CD4-positive, alpha-beta T cell treated with Interleukin-12 subunit alpha and Interleukin-12 subunit beta, for 1 hour (primary cell): Measurements from ENCODE around the gene TRMT61A.
A peak's percentile ranks its signal among the peaks of the same experiment; 100 is the strongest.

Experiments
- DNase-seq: peaks from one replicate; pipeline ENCODE4 v3.0.0-alpha.2; 2020

The TRMT61A gene

DNA sequence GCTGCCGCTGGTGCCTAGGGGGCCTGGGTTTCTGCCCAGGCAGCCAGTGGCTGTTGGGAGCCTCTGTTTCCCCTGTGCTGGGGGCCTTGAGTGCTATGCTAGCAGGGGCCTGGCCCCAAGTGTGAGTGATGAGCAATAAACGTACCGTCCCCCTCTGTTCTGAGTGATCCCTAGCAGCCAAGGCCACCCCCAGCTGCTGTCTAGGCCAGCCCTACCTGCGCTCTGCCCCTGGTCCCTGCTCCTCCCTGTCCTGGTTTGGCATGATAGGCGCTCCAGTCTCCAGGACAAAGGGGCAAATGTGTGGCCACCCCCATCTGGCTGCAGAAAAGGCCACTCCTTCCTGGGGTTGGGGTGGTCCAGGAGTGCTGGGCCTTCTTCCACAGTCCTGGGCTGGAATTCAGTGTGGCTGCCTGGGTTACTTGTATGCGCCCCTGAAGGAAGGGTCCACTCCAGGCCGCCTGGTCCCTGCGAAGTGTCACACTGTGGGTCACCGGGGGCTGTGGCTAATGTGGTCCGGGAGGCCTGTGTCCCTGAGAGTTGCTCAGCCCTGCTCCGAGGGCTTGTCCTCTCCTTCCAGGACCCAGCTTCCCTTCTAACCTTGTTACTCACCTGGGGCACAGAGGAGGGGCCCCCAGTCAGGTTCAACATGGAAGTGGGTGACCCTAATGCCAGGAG lies 7.0 kb downstream of the TRMT61A start:
- no peak for DNase-seq

GRCh38 chr14:103536693-103537092 lies 7.7 kb downstream of the TRMT61A start:
- no peak for DNase-seq

DNA sequence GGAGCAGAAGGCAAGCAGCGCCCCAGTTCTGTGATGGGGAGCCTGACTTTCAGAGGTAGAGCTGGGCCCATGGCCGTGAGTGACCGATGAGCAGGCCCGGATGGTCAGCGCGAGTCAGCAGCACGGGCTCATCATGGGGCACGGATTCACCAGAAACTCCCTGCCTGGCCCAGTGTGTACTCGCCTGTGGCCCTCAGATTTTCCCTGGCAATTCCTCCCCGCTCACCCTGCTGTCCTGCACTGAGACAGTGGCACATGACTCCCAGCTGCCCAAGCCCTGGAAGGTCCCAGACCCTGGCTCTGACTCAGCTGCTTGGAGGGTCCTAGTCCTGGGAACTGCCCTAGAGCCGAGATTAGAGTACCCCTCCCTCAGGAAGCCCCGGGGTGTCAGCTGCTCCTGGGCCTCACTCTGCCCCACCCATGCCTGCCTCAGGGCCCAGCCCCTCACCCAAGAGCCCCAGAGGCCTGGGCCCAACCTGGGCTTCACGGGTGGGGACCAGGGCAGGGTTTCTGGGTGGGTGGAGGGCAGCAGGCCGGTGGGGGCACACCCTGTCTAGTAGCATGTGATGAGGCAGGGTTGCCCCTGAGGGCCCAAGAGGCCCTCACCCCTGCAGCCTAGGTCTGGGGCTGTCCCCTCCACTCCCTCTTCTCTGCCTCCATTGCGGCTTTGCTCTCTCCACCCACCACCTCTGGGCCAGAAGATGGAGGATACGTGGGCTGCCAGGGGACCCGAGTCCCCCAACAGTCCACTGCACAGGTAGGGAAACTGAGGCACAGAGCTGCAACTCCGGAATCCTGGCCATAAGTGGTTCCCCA lies 8.4 kb downstream of the TRMT61A start:
- DNase-seq, result no peak

DNA sequence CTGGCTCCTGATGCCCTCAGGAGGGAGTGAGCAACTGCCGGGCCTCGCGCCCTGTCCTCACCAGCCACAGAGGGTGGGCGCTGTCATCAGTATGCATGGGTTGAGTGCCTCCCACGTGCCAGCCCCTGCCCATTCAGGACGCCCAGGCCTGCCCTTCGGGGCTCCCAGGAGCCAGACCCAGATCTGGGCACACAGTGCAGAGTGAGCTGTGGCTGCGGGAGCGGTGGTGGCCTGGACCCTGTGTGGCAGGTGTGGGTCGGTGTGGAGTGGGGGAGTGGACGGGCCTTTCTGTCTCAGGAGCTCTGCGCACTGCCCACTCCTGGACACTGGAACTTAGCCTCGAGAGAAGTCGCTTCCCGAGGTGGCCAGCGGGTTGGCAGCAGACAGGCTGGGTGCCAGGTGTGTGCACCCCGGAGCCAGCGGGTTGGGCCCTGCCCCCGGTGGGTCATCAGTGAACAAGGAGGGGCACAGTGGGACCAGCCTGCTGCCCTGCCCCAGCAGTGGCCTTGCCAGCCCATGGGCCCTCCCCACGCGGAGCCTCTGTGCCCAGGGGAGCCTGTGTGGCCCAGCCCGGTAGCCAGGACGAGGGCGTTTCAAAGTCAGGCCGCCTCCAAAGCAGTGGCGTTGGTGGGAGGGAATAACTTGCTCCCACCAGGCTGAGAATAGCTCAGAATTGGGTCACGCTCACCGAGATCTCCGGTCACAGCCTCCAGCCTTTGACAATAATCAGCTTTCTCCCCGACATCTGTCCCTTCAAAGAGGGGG lies 9.5 kb downstream of the TRMT61A start:
- no peak for DNase-seq

- no peak for DNase-seq
Measured at GRCh38 chr14:103539056-103539825, 10.2 kb downstream of the TRMT61A start.

- DNase-seq, result no peak
Measured at GRCh38 chr14:103540821-103541708, 12.1 kb downstream of the TRMT61A start.

DNA sequence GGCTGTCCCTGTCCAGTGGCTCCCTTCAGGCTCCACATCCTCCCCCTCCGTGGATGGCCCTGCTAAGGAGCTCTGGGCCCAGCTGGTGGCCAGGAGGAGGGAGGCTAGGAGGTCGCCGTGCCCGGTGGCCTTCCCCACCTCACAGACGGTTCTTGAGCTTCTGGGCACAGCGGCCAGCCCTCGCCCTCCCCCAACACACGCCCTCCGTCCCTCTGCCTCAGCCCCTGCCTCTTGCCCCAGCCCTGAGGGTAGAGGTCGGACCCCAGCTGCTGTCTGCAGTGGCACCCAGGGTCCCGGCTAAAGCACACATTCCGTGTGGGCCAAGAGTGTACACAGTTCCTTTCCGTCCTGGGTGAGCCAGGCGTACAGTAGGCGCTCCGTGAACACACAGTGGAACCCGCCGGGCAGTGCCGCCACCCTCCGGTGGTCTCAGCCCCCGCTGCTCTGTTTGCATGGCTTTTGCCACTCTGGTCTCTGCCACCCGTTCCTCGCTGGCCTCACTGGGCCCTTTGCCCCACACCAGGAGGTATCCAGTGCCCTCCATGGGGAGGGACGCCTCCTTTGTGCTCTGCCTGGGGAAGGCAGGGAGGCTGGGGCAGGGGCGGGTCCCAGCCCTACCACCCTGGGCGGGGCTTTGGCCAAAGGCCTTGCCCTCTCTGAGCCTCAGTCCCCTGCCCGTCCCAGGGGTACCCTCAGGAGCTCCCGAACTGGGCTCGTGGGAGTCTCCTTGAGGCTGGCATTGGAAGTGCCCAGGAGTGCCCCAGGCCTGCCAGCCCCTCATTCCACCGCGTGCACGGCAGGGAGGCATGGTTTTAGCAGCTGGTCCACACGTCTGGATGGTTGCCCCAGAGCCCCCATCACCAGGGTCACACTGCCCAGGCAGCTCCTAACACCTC lies 13.0 kb downstream of the TRMT61A start:
- DNase-seq, result no peak

- DNase-seq, result no peak
Measured at GRCh38 chr14:103542605-103543088, 13.7 kb downstream of the TRMT61A start.

- no peak for DNase-seq
Measured at GRCh38 chr14:103543140-103543539, 14.1 kb downstream of the TRMT61A start.

GRCh38 chr14:103543721-103544387 lies 14.9 kb downstream of the TRMT61A start:
- DNase-seq, result no peak

- no peak for DNase-seq
Measured at GRCh38 chr14:103544388-103545218, 15.6 kb downstream of the TRMT61A start.

DNA sequence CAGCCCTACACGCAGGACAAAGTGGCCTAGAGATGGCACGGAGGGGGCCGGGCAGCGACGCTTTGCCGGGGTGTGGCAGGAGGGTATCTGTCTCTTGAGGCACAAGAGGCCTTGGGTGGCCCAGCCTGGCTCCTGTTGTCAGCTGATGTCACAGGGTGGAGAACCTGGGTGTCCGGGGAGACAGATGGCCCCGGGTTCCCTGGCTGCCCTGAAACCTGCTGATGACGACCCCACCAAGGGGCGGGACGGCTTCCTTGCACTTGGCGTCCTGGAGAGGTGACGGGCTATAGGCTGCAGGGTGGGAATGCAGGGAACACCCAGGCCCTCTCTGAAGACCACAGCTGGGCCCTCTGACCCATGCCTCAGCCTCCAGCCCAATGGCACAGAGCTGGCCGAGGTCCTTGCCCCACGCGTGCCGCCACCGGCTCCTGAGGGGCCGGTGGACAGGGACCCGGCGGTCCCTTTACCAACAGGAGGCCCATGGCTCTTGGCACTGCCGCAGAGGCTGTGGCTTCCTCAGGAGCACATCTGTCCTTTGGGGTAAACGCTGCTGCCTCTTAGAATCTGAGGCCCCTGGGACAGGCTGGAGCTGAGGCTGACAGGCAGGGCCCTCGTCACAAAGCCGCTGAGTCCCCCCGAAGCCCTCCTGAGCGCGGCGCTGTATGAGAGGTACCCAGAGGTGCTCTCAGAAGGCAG lies 16.4 kb downstream of the TRMT61A start:
- no peak for DNase-seq

DNA sequence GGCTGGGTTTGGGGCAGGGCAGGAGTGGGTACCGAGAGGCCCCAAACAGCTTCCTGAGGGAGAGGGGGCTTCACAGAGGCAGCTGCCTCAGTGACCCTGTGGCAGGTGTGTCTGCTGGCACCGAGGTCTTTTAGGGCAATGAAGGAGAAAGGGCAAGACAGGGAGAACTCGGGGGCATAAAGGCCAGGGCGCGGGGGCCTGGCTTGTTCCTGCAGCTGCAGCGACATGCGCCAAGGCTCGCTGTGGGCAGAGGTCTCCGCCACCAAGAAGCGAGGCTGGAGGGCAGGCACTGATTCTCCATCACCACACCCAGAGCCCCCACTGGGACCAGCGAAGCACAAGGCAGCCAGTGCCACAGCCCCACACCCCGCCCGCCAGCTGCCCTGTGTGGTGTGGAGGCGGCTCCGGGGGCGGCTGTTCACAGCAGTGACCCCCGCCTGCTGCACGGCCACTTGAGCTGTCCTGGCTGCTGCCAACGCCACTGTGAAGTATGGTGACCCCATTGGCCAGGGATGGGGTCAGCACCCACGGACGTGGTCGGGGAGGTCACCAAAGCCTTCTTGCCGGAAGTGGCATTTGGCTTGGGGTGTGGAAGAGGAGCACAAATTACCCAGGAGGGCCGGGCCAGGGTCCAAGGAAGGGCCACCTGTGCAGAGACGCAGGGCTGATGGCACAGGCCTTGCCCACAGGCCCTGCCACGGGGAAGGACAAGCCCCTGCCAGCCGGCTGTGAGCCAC lies 17.1 kb downstream of the TRMT61A start:
- no peak for DNase-seq

DNA sequence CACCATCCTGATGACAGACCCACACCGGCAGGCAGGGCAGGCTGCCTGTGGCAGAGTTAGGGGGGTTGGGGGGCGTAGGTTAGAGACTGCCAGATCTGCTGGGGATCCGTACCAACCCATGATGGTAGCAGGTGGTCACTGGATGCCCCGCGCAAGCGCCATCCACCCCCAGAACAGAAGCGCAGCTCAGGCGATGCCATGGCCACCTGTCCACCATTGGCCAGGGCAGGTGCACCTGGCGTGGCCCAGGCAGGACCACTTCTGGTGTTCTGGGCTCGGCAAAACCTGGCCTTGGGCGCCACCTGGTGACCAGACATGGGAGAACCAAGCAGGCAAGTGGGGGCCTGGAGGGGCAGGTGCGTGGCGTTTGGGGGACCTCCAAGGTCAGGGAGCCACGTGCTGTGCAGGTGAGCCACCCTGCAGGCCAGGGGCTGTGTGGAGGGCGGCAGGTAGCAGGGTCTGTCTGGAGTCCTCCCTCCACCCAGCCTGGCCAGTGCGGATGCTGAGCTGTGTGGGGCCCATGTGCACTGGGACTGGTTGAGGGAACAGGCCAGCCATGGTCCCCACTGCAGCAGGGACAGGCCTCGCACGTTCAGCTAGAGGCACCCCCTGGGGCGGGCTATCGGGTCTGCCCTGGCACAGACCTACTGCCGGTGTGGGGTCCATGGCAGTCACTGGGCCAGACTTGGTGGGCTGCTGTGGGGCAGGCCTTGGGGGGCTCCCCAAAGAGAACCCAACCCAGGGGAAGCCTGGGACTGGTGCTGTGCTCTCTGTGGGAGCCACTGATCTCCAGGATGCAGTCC lies 17.9 kb downstream of the TRMT61A start:
- DNase-seq, result peak; percentile 78

GRCh38 chr14:103547455-103547940 lies 18.5 kb downstream of the TRMT61A start:
- no peak for DNase-seq

- DNase-seq, result no peak
Measured at GRCh38 chr14:103547941-103548462, 19.0 kb downstream of the TRMT61A start.
